ENCODE measurements around the gene PRDM16. TPM values are rescaled to one million over a fixed set of nuclear protein-coding genes. Genes with fewer than 3 reads are reported as not detected.

PRDM16 gene
- total RNA-seq, 1 experiment from 2014 or later = not detected

DNA sequence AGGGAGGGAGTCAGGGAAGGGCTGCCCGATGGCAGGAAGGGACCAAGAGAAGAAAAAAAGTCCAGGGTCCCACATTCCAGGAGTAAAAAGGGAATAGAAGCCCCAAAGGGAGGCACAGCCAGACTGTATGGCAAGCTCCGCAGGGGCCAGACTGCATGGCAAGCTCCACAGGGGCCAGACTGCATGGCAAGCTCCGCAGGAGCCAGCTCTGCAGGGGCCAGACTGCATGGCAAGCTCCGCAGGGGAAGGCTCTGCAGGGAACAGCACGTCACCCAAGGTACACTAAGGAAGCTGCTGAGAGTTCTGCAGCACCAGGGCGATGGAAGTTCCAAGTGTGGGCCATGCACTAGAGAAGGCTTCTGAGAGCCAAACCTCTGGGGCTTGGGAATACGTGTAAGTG is 228.8 kb downstream of the PRDM16 start:
- DNase-seq (ENCODE audit: low spot score) = no peak

DNA sequence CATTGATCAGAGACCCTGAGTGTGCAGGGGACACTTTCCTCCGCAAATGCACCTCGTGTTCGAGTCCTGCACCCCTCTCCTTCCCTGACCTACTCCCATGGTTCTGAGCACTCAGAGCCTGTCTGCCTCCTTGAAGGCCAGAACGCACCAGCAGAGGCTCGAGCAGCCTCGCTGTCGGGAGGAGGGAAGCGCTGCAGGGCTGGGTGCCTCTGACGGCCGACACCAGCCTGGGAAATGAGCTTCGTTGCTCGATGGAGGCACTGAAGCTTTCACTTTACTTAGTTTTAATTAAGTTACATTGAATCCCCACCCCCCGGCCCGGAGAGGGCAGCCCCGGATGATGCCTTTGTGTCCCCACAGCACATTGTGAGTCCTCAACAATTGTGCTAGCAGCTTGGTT is 229.2 kb downstream of the PRDM16 start:
- DNase-seq (ENCODE audit: low spot score) = no peak

DNA sequence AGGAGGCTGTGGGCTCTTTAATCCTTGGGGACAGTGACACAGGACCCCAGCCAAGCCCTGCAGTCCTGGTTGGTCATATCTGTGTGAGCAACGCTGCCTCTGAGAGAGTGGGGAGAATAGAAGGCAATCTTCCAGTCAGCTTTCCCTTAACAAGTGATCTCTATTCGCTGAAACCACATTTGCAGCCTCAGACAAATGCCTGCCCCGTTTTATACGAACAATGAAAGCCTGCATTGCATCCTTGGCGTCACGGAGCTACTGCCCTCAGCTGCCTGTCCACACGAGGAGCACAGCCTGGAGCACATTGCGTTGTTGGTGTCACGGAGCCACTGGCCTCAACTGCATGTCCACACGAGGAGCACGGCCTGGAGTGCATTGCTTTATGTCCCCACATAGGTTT is 235.2 kb downstream of the PRDM16 start:
- DNase-seq (ENCODE audit: low spot score) = no peak

DNA sequence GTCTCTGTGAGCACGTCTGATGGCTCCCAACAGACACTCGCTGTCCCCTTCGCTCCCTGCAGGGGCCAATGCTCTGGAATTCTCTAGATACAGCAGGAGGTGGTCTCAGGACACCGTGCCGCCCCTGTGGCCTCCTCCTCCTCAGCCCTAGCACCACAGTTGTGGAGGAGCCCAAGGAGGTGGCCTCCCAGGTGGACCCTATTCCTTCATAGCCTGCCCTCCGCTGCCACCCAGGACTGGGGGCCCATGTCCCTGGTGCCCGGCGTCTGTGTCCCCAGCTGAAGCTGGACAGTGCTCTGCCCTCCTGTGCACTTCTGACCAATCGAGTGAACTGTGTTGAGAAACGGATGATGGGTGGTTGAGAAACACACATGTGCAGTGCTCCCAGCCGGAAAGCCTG is 235.7 kb downstream of the PRDM16 start:
- DNase-seq (ENCODE audit: low spot score) = no peak

DNA sequence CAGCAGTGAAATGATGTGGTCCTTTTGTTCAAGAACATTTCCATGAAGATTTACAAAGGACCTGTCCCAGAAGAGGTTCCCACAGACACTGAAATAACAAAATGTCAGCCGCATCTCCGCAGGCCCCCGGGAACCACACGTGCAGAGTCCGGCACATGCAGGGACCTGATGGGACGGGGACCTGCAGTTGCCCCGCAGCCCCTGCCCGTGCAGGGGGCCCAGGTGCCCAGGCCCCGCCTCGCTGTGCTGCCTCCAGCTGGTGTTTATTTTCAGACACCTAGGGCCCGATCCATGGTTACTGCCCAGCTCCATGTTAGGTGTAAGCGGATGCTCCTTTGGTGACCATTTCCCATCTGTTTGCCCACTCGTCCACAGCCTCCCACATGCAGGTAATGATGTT is 236.2 kb downstream of the PRDM16 start:
- no peak for DNase-seq (ENCODE audit: low spot score)

DNA sequence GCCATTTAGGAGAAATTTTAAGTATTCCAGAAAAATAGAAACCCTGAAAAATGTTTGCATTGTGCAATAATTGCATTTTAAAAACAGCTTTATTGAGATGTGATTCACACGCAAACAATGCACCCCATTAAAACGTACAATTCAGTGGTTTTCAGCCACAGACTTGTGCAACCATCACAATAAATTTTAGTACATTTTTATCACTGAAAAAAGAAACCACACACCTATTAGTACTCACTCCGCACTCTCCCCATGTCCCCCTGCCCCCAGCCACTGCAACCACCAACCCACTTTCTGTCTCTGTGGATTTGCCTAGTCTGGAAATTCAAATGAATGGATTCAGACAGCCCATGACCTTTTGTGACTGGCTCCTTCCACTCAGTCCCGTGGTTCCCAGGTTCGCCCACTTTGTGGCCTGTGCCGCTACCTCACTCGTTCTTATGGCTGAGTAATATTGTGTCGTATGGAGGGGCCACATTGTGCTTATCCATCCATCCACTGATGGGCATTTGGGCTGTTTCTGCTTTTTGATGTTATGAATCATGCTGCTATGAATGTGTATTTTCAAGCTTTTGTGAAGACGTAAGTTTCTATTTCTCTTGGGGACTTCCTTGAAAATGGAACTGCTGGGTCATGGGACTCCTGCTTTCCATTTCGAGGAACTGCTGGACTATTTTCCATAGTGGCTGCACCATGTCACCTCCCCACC is 237.7 kb downstream of the PRDM16 start:
- DNase-seq (ENCODE audit: low spot score) = no peak

DNA sequence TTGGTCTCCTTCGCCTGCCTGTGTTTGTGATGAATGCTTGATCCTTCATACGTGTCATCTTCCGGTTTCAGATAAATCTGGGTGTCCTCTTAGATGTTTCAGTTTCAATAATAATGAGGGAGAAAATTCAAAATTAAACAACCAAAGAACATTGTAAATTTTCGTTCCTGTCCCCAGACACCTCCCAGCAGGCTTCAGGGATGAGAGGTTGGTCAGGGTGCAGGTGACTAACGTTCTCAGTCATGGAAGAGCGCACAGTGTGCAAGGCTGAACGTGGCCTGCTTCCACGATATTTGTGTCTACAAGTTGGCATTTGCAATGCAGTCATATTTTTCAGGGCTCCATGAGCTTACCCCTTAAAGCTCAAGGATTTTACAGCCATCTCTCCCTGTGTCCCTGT is 238.4 kb downstream of the PRDM16 start:
- no peak for DNase-seq (ENCODE audit: low spot score)

DNA sequence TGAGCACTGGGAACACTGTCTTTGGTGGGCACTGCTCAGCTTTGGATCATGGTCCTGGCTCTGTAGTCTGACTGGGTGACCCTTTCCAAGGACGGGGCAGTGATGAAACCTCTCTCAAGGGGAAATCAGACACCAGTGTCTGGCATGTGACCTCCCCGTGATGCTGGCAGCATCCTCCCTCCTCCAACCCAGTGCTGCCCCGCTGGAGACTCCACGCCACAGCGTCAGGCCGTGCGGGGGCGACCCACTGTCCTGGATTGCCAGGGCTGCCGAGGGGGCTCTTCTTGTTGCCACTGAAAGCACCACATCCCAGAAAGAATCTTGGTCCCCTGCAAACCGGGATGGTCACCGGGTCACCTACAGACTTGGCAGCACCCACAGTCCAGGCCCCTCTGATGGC is 239.1 kb downstream of the PRDM16 start:
- DNase-seq (ENCODE audit: low spot score) = no peak

DNA sequence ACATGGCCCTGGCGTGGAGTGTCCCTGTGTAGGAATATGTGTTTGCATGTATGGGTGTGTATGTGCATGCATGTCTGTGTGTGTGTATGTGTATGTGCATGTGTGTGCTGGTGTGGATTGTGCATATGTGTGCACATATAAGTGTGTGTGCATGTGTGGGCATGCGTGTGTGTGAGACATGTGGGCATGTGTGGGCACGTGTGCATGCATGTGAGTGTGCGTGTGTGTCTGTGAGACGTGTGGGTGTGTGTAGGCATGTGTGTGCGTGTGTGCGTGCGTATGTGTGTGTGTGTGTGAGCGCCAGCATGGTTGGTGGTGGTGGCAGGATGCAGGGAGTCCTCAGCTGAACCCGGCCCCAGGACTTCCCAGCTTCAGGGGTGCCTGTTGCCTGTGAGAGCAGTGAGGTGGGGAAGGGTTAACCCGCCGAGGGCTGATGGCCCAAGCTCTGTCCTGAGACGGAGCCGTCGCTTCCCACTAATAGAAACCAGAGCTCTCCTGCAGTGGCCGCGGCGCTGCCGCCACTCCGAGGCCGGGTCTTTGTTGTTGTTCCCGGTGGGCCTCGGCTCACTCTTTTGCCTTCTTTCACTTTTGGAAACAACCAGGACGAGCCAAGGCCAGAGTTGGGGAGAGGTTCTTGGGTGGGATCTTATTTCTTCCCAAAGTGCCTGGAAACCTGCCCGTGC is 241.9 kb downstream of the PRDM16 start:
- no peak for DNase-seq (ENCODE audit: low spot score)

DNA sequence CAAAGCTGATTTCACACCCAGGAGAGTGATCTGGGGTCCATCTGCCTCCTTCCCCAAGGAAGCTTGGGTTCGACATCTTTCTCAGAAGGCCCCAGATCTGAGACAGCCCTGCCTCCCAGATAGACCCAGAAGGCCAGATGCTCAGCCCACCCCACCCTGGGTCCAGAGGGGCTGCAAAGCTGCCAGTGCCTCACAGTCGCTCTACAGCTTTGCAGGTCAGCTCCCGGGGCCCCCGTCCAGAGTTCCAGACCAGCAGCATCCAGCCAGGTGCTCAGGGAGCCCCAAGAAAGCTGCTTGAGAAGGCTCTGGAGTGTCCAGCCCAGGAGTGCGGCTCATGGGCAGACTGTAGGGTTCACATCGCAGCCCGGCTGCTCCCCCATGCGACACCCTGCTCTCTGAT is 242.7 kb downstream of the PRDM16 start:
- no peak for DNase-seq (ENCODE audit: low spot score)

DNA sequence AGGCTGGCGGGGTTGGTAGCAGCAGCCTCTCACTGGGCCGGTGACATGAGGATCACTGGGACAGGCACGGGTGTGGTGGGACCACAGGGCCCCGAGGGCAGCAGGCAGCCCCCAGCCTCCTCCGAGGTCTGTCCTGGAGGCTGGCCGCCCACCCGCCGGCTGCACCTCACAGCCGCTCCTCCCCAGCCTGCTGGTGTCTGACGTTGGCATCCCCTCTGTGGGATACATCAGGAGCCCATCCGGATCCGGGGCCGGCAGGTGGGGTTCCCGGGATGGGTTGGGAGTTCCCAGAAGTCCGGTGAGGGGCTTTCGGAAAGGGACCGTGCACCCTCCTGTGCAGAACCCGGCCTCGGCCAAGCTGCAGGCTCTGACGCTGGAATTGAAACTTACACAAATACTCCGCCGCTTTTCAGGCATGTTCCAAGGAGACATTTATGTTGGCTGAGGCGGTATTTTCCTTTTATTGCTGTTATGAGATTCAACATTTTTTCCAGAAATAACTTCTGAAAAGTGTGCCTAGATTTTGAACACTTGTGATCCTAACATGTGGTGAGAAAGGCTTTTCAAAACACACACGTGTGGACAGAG is 243.4 kb downstream of the PRDM16 start:
- DNase-seq (ENCODE audit: low spot score) = no peak

DNA sequence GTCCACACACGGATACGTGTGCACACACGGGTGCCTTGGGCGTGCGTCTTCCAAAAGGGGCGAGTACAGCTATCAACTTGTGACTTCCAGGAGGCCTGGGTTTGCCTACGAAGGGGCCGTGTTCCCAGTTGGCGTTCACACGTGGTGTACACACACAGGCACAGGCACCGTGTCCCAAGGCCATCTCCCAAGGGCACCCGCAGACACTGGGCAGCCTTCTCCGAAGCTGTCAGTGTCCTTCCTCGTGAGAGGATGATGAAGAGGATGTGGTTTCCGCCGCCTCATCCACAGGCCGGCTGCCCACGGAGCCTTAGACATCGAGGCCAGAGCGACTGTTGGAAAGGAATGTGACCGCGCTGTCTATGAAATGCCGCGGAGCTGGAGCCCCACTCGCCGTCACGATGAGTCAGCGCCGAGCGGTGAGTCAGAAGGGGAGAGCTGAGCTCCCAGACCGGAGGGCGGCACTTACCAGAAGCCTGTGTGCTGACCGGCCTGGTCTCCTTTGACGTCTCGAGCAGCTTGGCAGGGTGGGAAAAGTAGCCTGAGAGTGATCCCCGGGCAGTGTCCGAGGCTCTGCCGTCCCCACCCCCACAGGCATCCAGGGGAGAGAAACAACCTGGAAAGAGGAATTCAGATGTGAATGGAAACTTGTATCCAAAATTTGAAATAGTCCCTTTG is 244.0 kb downstream of the PRDM16 start:
- peak; percentile 92 for DNase-seq (ENCODE audit: low spot score)

DNA sequence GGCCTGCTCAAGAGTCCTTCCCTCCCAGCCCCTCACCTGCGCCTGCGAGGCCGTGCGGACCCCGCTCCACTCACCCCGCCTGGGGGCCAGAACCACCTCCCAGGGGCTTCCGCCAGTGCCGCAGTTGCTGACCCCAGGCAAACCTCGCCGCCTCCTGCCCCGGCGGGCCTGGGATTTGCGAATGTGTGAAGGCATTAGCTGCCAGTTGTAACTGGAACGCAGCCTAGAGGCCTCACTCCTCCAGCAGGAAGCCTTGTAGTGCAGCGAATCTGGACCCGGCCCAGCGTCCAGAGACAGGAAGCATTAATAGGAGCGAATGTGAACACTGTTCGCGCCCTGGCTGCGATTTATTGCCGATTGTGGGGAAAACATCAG is 244.6 kb downstream of the PRDM16 start:
- DNase-seq (ENCODE audit: low spot score) = peak; percentile 35

DNA sequence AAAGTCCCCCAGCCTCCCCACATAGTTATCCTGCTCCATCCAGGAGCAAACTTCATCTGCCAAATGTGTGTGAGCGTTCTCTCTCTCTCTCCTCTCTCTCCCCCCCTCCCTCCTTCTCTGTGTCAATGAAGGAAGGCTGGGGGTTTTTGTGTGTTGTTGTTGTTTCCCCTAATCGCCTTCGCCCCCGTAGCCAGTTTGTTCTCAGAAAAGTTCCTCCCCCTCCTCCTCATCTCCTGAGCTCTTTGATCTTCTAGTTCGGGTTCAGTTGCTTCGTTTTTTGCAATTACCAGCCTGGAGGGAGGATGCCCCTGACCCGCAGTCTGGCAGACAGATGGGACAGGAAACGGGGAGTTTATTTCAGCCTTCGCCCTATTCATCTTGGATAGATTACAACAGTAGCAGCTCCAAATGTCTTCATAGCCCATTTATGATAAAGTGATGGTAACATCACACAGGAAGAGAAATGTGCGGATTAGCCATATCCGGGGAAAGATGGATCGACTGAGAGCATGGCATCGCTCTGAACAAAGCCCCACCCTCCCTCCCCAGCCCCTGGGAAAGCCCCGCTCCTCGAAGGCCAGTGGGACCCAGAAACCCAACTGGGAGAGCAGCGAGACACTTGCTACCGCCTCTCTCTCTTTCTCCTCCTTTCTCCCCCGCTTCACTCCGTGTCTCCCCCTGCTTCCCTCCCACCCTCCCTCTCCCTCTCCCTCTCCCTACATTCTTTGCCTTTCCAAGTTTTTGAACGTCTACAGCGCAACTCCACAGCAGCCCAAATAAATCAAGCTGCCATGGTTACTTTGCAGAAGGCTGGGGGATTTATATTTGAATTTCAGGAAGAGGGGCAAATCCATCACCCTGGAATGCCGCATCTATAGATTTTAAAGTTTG is 245.7 kb downstream of the PRDM16 start:
- DNase-seq (ENCODE audit: low spot score) = no peak

DNA sequence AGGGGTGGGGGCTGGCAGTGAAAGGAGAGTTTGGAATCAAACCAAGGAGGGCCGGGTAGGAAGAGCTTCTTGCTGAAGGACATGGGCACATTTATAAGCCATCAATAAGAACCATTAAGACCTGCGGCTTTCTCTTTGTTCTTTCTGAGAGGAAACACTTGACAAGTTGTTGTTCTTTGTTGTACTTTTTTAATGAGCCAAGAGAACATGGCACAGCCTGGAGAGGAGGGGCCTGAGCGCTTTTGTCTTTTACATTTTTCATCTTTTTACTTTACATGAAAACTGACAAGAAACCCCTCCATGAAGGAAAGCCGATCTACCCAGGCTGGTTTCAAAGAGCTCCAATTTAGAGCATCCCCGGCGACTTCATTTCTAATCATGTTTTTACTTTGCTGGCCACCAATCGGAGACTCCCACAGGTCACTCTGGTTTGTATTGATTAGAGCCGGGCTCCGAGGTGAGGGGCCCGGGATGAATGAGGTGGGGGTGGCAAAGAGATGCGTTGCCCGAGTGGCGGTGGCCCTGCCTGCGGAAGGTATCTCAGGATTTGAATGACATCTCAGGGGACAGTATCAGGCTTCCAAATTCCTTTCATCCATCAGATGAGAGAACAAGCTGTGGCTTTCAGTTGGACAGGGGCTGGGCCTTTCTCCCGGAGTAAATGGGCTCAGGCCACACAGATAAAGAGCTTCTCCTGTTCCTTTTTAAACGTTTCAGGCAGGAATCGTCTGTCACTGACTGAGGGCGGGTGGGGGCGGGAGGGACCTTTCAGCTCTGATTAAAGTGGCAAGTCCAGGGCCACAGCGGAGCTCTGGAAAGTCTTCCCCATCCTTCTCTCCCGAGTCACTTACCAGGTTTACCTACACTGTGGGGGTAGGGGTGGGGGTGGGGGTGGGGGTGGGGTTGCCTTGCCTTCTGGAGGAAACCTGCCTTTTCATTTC is 246.7 kb downstream of the PRDM16 start:
- DNase-seq (ENCODE audit: low spot score) = no peak

DNA sequence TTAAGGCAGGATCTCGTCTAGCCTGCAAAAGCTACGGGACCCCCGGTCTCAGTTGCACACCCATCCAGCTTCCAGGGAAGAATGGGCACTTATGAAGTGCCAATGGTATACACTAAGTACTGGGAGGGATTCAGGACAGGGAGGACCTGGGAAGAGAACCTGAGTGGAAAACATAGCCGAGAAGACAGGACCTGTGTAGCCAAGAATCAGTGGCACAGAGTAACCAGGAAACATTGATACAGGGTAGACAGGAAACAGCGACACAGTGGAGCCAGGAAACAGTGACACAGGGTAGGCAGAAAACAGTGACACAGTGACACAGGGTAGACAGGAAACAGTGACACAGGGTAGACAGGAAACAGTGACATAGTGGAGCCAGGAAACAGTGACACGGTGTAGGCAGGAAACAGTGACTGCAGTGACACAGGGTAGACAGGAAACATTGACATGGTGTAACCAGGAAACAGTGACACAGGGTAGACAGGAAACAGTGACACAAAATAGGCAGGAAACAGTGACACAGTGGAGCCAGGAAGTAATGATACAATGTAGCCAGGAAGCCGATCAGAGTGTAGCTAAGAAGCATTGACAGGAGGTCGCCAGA is 247.4 kb downstream of the PRDM16 start:
- DNase-seq (ENCODE audit: low spot score) = no peak

DNA sequence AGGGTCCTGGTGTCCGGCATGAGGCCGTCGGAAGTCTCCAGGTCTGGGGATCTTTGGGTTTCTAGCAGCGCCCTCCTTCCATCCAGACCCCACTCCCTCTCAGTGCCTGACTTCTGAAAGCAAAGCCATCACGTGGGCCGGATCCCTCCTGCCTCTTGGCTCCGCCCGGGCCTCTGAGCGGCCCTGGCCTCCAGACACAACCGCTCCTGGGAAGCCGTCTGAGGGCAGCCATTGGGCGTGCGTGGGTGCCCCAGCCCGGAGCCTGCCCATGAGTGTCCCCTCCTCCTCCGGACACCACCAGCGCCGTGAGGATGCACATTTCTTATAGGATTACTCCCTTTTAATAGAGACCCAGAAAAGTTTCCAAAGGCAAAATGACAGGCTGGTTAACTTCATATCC is 248.5 kb downstream of the PRDM16 start:
- DNase-seq (ENCODE audit: low spot score) = no peak

DNA sequence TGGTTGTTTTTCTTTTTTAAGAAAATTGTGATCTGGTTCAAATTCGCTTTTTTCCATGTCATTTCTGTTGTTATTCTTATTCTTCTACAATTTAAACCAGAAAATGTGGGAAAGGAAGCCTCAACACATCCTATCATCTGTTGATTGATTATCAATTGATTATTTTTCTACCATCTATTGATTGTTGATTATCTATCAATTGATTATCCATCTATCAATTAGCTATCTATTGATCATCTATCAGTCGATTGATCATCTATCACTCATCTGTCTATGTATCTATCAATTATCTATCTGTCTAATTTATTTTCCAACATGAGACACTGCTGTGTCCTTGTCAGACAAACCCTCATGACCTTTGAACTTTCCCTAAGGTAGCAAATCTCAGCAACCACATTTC is 249.3 kb downstream of the PRDM16 start:
- no peak for DNase-seq (ENCODE audit: low spot score)

DNA sequence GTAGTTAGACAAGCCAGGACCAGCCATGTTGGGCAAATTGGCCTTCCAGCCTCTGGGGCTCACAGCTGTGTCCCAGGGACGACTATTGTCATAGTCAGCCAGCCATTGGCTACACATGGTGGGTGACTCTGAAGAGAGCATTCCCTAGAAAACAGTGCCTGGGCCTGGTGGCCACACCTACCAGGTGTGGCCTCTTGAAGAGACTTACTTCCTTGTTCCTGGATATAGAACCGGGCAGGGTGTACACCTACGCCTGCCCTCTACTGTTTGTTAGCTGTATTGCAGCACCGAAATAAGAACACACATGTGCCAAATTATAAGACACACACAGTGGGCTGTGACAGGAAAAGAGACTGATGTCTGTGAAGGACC is 250.9 kb downstream of the PRDM16 start:
- DNase-seq (ENCODE audit: low spot score) = peak; percentile 90

All from HT-29 (cell line).